GM21825 (cell line): ENCODE results near the gene TUBA3C.
"Not testable (repeated sequence)": the region's sequence is repeated elsewhere in the genome, so short reads cannot be mapped to it uniquely, and the experiment has no call there.

ENCODE experiments used
- ATAC-seq: cut with Tn5 transposase; IDR thresholded peaks from one replicate; pipeline ENCODE4 v1.9.1; 2021; ENCODE audit warnings: mild to moderate bottlenecking, moderate library complexity; ENCODE audit not compliant: unreplicated experiment

TUBA3C gene

DNA sequence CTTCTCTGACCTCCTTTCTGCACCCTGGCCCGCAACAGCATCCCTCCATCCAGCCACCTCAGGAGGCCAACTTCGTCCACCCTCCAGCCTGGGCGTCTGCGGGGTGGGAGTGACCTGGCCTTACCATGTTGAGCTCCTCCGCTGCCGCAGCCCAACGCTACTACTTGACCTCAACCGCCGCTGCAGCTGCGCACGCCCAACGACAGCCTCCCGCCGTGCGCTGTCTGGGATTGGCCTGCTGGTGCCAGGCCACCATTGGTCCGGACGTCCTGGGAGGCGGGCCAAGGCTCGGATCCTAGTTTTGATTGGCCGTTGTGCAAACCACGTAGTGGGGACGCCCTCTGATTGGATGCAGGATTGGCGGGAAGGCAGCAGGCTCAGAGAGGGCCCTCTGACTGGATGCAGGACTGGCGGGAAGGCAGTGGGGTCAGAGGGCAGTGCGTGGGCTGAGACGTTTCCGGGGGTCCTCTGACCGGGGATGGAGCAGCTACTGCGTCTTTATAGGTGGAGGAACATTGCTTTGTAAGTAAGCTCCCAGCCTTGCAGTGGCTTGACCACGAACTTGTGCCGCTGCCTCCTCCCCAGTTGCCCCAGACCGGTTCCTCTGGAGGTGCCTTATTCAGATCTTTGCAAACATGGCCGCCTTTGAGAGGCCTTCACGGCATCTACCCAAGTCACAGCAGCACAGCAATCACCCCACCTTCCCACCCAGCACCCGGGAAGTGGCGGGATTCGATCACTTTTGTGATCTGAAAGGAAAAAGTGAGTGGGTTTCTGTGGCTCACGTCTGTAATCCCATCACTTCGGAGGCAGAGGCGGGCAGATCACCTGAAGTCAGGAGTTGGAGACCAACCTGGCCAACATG lies at the start of gene TUBA3C:
TUBA3C (minus strand) TSS at position 204 of the 865 bp plus-strand sequence; CDS start at position 127, 77 bp downstream.
- no peak for ATAC-seq

DNA sequence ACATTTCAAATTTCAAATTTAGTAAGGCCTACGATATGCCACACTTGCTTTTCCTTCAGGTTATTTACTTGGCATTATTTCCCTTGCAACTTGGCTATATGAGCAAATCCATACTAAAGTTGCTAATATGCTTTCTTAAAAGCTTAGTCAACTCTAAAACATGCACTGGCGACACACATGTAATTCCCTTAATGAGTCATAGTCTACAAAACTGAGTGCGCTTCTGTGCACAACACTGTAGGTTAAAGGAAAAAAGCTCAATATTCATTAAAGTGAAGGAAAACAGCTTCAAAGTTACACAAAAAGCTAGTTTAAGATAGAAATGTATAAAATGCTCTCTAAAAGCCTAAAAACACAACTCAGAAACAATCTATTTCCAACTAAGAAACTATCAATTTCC lies 25.8 kb upstream of the TUBA3C start:
- not testable (repeated sequence) for ATAC-seq

DNA sequence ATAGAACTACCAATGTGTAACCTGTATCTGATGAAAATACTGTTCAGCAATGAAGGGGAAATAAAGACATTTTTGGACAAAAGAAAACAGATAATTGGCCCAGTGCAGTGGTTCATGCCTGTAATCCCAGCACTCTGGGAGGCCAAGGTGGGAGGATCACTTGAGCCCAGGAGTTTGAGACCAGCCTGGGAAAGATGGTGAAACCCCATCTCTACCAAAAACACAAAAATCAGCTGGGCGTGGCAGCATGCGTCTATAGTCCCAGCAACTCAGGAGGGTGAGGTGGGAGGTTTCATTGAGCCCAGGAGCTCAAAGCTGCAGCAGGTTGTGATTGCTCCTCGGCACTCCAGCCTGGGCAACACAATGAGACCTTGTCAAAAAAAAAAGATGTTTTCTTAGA lies 11.0 kb upstream of the TUBA3C start:
- not testable (repeated sequence) for ATAC-seq

DNA sequence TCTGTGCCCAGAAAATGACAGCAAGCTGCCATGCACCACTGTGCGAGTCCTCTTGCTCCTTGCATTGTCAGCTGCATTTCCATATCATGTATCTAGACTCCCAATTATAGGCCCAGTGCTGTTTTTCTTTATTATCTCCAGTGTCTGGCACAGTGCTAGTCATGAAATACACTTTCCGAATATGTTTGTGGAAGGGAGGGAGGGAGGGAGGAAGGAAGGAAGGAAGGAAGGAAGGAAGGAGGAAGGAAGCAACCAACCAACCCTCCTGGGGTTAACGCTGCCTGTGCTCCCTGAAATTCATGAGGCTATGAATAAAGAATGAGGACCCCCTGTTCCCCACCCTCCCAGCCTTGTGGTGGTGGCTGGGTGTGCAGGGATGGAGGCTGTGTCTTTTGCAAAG lies 8.3 kb upstream of the TUBA3C start:
- not testable (repeated sequence) for ATAC-seq

DNA sequence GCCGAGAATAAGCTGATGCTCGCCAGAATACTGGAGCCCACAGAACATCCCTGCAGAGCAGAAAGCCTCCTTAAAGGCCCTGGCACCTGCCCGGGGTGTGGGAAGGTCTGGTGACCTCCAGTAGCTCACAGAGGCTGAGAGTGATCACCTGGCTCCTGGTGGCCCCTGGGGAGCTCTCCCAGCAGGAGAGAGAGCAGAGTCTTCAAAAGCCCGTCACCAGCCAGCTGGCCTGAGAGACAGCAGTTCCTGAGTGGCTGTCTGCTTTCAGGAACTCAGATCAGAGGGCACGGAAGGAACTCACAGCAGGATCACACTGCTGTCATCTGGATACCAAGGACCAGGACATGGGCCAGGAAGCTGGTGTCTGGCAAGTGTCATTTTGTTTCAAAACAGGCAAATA lies 7.7 kb upstream of the TUBA3C start:
- not testable (repeated sequence) for ATAC-seq

DNA sequence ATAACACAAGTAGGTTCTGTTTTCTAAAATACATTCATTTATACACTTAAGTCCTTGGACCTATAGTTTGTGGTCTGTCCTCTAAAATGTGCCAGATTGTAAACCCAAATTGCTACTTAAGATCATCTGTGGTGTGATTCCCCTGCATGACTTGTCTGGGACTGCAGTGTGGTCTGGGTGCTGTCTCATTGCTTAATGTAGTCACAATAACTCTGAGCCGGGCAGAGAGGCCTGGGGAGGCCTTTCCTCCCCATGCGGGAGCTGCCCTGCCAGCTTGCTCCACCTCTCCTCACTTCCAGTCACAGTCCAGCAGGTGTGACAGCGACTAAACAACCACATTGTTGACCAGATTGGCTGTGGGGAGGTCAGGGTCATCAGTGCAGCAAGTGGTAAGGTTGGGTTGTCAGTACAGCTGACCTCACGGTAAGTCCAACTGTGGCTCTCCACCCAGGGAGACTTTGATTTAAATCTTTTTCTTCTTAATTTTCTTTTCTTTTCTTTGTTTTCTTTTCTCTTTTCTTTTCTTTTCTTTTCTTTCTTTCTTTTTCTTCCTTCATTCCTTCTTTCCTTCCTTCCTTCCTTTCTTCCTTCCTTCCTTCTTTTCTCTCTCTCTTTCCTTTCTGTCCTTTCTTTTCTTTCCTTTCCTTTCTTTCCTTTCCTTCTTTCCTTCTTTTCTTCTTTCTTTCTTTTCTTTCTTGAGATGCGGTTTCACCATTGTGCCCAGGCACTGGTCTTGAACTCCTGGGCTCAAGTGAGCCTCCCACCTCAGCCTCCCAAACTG lies 4.4 kb upstream of the TUBA3C start:
- ATAC-seq = no peak

DNA sequence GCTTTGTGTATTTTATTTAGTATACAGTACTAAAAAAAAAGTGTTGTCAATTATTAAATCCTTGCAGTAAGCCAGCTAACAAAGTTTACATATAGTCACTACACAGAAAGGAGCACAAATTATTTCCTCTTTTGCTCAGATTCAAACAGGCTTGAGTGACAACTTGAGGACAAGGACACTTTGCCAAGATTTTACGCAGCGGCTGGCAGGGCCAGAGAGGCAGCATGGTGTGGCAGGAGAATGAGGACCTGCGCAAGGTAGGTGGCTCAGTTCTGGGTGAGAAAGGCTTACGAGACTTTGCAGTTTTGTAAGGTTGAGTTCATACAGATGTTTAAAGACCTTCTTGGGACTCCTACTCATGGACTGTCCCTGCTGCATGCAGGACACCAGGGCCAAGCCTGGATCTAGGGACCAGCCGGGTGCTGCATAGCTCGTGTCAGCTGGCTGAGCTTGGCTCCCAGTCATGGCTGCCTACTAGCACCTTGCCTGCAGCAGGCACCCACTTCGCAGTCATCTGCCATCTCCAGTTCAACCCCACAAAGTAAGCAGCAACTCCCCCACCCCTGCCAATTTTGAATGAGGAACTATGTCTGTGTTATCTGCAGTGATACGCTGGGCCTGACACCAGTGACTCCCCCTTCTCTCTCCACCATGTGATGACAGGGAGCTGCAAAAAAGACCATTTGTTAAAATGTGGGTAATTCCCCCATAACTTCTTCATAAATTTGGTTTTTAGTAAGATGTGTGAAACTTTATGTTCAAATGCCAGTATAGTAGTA lies 3.7 kb upstream of the TUBA3C start:
- no peak for ATAC-seq

DNA sequence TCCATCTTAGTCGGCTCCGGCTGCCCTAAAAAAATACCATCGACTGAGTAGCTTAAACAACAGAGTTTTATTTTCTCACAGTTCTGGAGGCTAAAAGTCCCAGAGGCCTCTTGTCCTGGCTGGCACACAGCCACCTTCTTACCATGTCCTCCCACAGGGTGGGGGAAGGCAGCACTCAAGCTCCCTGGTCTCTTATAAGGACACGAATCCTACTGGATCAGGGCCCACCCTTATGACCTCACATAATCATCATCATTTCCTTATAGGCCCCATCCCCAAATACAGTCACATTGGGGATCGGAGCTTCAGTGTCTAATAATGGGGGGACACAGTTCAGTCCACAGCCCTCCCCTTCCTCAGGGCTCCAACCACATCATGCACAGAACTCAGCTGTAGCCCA lies 2.6 kb upstream of the TUBA3C start:
- ATAC-seq = no peak

DNA sequence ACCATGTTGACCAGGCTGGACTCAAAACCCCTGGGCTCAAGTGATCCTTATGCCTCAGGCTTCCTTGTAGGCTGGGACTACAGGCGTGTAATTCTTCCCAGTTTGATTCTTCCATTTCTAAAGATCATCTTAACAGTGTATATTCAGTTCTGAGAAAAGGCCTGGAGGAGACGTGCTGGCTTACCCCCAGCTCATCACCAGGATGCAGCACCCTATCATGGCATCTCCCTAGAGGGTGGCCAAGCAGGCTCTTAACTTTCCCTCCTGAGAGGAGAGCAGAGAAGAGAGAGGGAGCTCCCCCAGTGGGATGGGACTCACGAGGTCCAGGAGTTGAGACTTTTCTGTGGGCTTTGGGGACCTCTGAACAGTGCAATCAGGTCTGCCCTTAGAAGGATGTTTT lies 2.1 kb upstream of the TUBA3C start:
- no peak for ATAC-seq

DNA sequence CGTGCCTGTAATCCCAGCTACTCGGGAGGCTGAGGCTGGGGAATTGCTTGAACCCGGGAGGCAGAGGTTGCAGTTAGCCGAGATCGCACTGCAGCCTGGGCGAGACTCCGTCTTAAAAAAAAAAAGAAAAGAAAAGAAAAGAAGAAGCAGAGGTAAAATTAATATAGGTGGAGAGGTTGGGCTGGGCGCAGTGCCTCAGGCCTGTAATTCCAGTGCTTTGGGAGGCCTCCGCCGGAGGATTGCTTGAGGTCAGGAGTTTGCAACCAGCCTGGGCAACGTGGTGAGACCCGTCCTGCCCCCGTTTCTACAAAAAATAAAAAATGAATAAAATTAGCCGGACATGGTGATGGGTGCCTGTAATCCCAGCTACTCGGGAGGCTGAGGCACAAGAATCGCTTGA lies 912 bp upstream of the TUBA3C start:
- no peak for ATAC-seq

DNA sequence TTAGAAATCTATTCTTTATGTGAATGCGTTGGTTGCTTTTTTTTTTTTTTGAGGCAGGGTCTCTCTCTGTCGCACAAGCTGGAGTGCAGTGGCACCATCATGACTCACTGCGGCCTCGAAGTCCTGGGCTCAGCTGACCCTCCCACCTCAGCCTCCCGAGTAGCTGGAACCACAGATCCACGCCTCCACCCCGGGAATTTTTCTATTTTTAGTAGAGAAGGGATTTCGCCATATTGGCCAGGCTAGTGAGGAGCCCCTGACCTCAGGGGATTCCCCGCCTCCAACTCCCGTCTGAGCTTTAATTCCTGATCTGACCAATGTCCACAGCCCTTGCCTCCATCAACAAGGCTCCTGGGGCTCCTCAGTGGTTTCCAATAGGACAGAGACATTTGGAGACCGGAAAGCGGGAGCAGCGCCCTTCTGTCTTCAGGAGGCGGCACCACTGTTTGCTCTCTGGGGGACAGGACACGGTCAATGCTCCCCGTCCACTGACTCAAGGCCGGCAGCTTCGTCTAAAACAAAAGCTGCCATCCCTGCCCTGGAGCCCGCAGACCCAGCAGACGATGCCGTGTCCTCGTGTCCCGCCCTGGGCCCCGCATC lies 503 bp downstream of the TUBA3C start:
- ATAC-seq = no peak

DNA sequence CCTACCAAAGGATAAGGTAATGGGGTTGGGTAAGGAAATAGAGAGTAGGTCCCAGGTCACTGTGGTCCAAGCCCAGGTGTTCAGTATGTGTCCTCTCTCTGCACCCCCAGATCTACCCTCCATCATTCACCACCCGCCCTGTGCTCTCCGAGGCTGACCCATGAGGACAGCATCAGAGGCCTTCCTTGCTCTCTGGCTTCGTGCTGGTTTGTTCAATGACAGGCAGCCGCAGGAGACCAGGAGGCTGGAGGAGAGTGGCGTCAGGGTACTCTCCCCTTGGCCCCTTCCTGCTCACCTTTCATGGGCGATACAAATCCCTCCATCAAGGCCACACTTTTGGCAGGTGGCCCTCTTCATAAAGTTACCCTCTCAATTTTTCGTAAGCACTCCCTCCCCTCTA lies 1.7 kb downstream of the TUBA3C start:
- no peak for ATAC-seq

DNA sequence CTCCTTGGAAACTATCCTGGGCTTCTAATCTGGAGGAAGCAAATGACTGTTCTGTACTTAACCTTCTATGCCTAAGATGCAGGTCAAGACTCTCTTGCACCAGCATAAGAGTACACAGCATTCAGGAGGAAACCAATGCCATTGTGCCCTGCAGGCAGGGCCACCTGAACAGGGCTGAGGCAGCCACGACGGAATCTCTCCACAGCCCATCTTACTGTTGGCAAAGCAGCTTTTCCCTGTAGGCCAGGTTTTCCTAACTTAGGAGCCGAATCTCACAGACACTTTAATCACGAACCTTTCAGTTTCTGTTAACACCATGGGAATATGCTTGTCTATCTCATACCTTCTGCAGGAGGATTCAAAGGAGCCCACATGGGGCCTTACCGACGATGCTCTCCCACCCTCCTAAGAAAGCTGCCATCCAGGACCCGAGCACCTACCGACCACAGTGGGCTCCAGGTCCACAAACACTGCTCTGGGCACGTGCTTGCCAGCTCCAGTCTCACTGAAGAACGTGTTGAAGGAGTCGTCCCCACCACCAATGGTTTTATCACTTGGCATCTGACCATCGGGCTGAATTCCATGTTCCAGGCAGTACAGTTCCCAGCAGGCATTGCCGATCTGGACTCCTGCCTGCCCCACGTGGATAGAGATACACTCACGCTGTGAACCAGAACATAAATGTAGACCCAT lies 2.6 kb downstream of the TUBA3C start:
- no peak for ATAC-seq

DNA sequence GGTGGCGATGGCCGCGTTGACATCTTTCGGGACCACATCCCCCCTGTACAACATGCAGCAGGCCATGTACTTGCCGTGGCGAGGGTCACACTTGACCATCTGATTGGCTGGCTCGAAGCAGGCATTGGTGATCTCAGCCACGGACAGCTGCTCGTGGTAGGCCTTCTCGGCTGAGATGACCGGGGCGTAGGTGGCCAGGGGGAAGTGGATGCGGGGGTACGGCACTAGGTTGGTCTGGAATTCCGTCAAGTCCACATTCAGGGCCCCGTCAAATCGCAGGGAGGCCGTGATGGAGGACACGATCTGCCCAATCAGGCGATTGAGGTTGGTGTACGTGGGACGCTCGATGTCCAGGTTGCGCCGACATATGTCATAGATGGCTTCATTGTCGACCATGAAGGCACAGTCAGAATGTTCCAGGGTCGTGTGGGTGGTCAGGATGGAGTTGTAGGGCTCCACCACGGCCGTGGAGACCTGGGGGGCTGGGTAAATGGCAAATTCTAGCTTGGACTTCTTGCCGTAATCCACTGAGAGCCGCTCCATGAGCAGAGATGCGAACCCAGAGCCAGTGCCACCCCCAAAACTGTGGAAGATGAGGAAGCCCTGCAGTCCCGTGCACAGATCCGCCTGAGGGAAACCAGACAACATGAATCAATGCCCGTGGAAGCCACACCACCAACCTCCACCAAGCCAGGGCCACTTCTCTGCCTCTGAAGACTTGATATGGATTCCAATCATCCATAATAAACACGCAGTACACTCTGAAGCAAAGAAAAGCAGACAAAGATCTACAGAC lies 4.4 kb downstream of the TUBA3C start:
- ATAC-seq = not testable (repeated sequence)

DNA sequence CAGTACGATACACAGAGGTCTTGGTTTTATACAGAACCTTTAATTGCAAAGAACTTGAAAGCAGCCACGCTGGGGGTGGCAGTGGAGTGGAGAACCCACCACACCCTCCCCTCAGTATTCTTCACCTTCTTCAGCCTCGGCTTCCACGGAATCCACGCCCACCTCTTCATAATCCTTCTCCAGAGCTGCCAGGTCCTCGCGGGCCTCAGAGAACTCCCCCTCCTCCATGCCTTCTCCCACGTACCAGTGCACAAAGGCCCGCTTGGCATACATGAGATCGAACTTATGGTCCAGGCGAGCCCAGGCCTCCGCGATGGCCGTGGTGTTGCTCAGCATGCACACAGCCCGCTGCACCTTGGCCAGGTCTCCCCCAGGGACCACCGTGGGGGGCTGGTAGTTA lies 7.9 kb downstream of the TUBA3C start:
- no peak for ATAC-seq

DNA sequence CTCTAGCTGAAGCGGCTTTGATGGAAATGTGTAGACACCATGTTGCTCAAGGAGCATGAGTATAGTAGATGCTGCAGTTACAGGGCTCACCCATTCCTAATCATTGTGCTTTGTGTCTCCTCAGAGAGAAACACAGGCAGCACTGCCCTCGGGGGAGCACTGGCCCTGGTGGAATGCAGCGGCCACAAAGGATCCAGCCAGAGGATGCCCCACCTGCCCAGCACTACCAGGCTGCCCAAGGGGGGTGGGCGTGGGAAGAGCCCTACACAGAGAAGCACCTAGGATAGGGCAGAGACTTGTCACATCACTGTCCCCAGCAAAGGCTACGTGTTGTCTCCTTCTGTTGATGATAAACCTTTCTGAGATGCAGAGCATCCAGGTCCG lies 9.0 kb downstream of the TUBA3C start:
- no peak for ATAC-seq

DNA sequence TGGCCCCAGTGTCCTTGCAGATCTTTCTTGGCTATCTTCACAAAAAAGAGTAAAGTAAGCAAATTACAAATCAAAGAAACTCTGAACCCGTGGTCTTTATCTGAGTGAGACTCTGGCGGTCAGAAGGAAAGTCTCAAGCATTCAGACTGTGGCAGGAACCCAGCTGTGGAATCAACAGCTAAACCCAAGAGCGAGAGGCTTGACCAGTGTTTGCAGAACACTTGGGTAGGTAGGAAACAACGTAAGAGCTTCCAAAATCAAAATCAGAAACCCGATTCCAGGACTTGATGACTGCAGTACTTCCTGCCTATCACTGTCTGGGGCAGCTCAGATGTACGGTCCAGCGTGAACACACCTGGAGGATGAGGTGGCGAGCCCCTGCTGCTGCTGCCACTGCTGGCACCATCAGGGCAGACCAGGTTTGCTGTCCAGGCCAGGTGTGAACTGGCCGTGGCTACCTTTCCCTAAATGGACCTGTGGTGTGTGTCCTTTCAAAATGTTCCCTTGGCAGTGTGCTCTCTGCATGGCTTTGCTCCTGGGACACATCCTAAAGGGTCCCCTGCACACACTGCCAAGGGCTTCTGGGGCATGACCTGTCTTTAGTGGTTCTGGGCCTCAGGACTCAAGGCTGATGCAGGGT lies 9.5 kb downstream of the TUBA3C start:
- ATAC-seq = no peak

DNA sequence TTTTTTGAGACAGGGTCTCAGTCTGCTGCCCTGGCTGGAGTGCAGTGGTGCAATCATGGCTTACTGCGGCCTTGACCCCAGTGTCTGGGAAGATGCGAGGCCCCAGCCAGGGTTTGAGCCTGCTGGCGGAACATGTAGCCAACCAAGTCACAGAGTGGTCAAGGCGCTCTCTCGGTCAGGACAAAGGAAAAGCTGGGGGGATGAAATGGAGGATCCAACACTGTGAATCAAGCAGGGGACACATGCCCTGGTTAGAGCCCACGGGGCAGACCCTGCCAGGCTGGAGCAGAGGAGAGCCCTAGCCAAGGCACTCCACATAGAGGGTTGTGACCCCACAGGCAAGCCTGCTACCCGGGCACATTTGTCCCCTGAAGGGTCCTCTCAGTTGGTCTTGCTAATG lies 10.1 kb downstream of the TUBA3C start:
- no peak for ATAC-seq

DNA sequence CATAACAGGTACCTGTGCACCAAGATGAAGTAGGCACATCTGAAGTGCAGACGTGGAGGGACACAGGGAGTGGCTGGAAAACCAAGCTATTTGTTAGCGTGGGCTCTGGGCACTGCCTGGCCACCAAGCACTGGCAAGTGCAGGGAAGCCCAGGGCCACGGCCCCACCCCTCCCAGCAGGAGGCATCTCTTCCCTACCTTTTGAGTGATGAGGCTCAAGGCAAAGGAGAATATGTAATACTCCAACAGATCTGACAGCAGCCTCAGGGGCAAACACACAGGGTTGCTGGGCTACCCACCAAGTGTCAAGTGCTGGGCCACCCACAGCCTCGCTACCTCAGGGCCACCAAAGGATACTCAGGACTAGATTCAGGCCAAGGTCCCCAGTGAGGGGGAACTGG lies 11.6 kb downstream of the TUBA3C start:
- no peak for ATAC-seq
